Keratinocyte (primary cell): ENCODE results near the gene CDC14A. TPM values are rescaled to one million over a fixed set of nuclear protein-coding genes. Genes with fewer than 3 reads are reported as not detected.
A peak's percentile ranks its signal among the peaks of the same experiment; 100 is the strongest.

ENCODE experiments used
- DNase-seq: peaks from one replicate; pipeline ENCODE4 v3.0.0-alpha.2; 2011; ENCODE audit warnings: low read depth, missing footprints, low spot score
- FAIRE-seq: peaks from 2 replicates; lab custom pipeline; 2011; peaks lifted over from hg19 to GRCh38; lab: Jason Lieb, UNC
- H2AFZ ChIP-seq: 2 replicates; pipeline ENCODE4 v1.6.0; 2012; ENCODE audit warnings: low read length, control low read depth, inconsistent platforms; ENCODE audit not compliant: control insufficient read depth
- H3K27ac ChIP-seq: 2 replicates; pipeline ENCODE4 v1.5.1; 2011; ENCODE audit warnings: low read length; ENCODE audit not compliant: control insufficient read depth, insufficient read depth
- H3K27me3 ChIP-seq: 3 replicates; pipeline ENCODE4 v1.6.0; 2011; ENCODE audit warnings: low read length; ENCODE audit not compliant: control insufficient read depth, insufficient read depth; ENCODE audit errors: extremely low read depth
- H3K36me3 ChIP-seq, 2 experiments: 2 replicates in 1 of 2; 3 replicates in 1 of 2; pipeline ENCODE4 v1.5.1; 2011; ENCODE audit warnings: low read length in 2 of 2, mild to moderate bottlenecking in 1 of 2; ENCODE audit not compliant: control insufficient read depth in 2 of 2, insufficient read depth in 2 of 2; ENCODE audit errors: extremely low read depth in 1 of 2
- H3K4me1 ChIP-seq: 3 replicates; pipeline ENCODE4 v1.5.1; 2011; ENCODE audit warnings: low read length; ENCODE audit not compliant: control insufficient read depth, insufficient read depth; ENCODE audit errors: extremely low read depth
- H3K4me2 ChIP-seq: 3 replicates; pipeline ENCODE4 v1.6.0; 2011; ENCODE audit warnings: low read depth, low read length; ENCODE audit not compliant: control insufficient read depth, insufficient read depth; ENCODE audit errors: extremely low read depth
- H3K4me3 ChIP-seq, 3 experiments: fragments of 200-600 bp in 1 of 3; sonication (generic) in 1 of 3; 2 replicates in 2 of 3; 3 replicates in 1 of 3; pipeline ENCODE4 v1.5.1; 2011 to 2016; ENCODE audit warnings: low read length in 3 of 3, mild to moderate bottlenecking in 3 of 3, control low read depth in 2 of 3, inconsistent platforms in 1 of 3, low read depth in 1 of 3, mixed read lengths in 1 of 3, mixed run types in 1 of 3, moderate library complexity in 1 of 3; ENCODE audit not compliant: control insufficient read depth in 2 of 3, insufficient read depth in 2 of 3; ENCODE audit errors: extremely low read depth in 1 of 3
- H3K79me2 ChIP-seq: 2 replicates; pipeline ENCODE4 v1.6.0; 2012; ENCODE audit warnings: low read length; ENCODE audit not compliant: control insufficient read depth, insufficient read depth
- H3K9ac ChIP-seq: 3 replicates; pipeline ENCODE4 v1.6.0; 2011; ENCODE audit warnings: low read length; ENCODE audit not compliant: control insufficient read depth, insufficient read depth; ENCODE audit errors: extremely low read depth
- H3K9me1 ChIP-seq: 3 replicates; pipeline ENCODE4 v1.6.0; 2011; ENCODE audit warnings: low read length; ENCODE audit not compliant: control insufficient read depth, insufficient read depth; ENCODE audit errors: extremely low read depth
- H3K9me3 ChIP-seq: 2 replicates; pipeline ENCODE4 v1.5.1; 2012; ENCODE audit warnings: low read depth, low read length; ENCODE audit not compliant: control insufficient read depth
- H4K20me1 ChIP-seq: 3 replicates; pipeline ENCODE4 v1.6.0; 2011; ENCODE audit warnings: low read length; ENCODE audit not compliant: control insufficient read depth, insufficient read depth; ENCODE audit errors: extremely low read depth
- EZH2 ChIP-seq: IDR thresholded peaks from one replicate; pipeline ENCODE4 v1.6.1; 2012; ENCODE audit warnings: inconsistent platforms, mild to moderate bottlenecking, low read length, moderate library complexity
- dilution Hi-C: fragments of 300-500 bp; cut with MboI; formaldehyde crosslinking; loops from one replicate; pipeline ENCODE4 v1.7.0; 2020; ENCODE audit warnings: low sequenced_read_pairs; ENCODE audit not compliant: extremely low pct_ligation_motif_present
- polyA plus RNA-seq, 5 experiments: library from polyadenylated mRNA; depleted of rRNA in 3 of 5; stranded (reverse) in 3 of 5; stranded (forward) in 1 of 5; unstranded in 1 of 5; fragments of >200 nt; gene quantifications; 1 replicate in 1 of 5; 2 replicates in 3 of 5; 3 replicates in 1 of 5; pipeline versions ENCODE4 v1.2.1 to v1.2.3, GENCODE V29; 2011 to 2012; ENCODE audit warnings: missing spikeins in 2 of 5, low read depth in 1 of 5, low replicate concordance in 1 of 5
- TF ChIP-seq, protein P1 (sequence below), 3 experiments: IDR thresholded peaks in 1 of 3; conservative IDR thresholded peaks in 1 of 3; optimal IDR thresholded peaks in 1 of 3; 2 replicates in 2 of 3; 3 replicates in 1 of 3; pipeline versions ENCODE3 to v1.5.1; 2011; ENCODE audit warnings: low read length in 3 of 3, mild to moderate bottlenecking in 3 of 3, moderate library complexity in 2 of 3, control low read depth in 1 of 3, inconsistent platforms in 1 of 3; ENCODE audit not compliant: insufficient read depth in 2 of 3; ENCODE audit errors: extremely low read depth in 1 of 3

CDC14A gene
- polyA plus RNA-seq, 1 donor (not counting 4 experiments of a cell fraction or from before 2014, with no cell fraction given): 2.2 TPM

DNA sequence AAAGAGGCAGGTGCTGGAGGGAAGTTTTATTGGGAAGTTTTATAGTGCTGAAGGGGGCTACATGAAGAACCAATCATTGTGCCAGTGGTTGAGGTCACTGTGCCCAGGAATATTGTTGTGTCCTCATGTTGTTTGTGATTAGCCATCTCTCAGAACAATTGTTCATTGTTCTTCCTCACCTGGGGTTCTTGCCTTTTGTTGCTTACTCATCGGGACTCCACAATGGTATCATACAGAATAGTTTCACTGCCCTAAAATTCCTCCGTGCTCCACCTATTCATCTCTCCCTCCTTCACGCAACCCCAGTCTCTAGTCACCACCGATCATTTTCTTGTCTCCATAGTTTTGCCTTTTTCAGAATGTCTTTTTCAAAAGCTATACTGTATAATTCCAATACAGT, 38.9 kb upstream of the CDC14A start:
- Histone ChIP-seq H3K27ac (peak overlapping the region; percentile 18), H3K9me1 (no peaks in the 10 kb centered on the region), H3K79me2 (no peaks in the 10 kb centered on the region), H3K9me3 (no peaks in the 10 kb centered on the region), H3K36me3 (no peaks in the 10 kb centered on the region), H3K27me3 (no peaks in the 10 kb centered on the region), H3K4me3 (no peak overlapping the region), H3K9ac (no peak overlapping the region), H2AFZ (no peak overlapping the region), H4K20me1 (no peaks in the 10 kb centered on the region), H3K4me1 (no peaks in the 10 kb centered on the region), H3K4me2 (no peak overlapping the region)
- peak; percentile 13 for FAIRE-seq
- dilution Hi-C loops: no loop called here
- DNase-seq: no peak
- TF ChIP-seq EZH2: no peak
- TF ChIP-seq, protein P1, sequence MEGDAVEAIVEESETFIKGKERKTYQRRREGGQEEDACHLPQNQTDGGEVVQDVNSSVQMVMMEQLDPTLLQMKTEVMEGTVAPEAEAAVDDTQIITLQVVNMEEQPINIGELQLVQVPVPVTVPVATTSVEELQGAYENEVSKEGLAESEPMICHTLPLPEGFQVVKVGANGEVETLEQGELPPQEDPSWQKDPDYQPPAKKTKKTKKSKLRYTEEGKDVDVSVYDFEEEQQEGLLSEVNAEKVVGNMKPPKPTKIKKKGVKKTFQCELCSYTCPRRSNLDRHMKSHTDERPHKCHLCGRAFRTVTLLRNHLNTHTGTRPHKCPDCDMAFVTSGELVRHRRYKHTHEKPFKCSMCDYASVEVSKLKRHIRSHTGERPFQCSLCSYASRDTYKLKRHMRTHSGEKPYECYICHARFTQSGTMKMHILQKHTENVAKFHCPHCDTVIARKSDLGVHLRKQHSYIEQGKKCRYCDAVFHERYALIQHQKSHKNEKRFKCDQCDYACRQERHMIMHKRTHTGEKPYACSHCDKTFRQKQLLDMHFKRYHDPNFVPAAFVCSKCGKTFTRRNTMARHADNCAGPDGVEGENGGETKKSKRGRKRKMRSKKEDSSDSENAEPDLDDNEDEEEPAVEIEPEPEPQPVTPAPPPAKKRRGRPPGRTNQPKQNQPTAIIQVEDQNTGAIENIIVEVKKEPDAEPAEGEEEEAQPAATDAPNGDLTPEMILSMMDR (optimal IDR thresholded peaks at IDR 0.05 in 1 of 3, IDR thresholded peaks at IDR 0.05 in 1 of 3, conservative IDR thresholded peaks at IDR 0.05 in 1 of 3; ENCODE audit: extremely low read depth in 1 of 3, insufficient read depth in 2 of 3, low read length in 3 of 3): no peak

DNA sequence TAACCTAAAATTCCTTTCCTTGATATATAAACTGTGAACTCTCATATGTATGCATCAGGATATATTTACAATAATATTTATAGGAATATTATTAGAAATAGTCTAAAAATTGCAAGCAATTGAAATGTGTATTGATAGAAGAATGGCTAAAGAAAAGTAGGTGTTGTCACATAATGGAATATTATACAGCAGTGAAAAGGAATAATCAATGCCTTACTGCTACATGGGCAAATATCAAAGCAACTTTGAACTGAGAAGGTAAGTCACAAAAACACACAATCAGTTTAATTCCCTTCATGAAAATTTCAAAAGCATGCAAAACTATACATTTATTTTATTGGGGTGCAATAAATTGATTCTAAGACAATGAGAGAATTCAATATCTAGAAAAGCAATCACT, 35.7 kb upstream of the CDC14A start:
- no peaks in the 10 kb centered on the region for H3K9me3 ChIP-seq
- no peaks in the 10 kb centered on the region for H3K9me1 ChIP-seq
- no peaks in the 10 kb centered on the region for H3K79me2 ChIP-seq
- no peaks in the 10 kb centered on the region for H3K36me3 ChIP-seq
- H3K4me3 ChIP-seq: no peak overlapping the region
- FAIRE-seq: no peak
- no peak for TF ChIP-seq EZH2
- TF ChIP-seq, protein P1 (optimal IDR thresholded peaks at IDR 0.05 in 1 of 3, IDR thresholded peaks at IDR 0.05 in 1 of 3, conservative IDR thresholded peaks at IDR 0.05 in 1 of 3; ENCODE audit: extremely low read depth in 1 of 3, insufficient read depth in 2 of 3, low read length in 3 of 3): no peak
- no peak overlapping the region for H3K4me2 ChIP-seq
- H3K4me1 ChIP-seq: no peaks in the 10 kb centered on the region
- H3K27ac ChIP-seq: no peak overlapping the region
- H2AFZ ChIP-seq: no peak overlapping the region
- H3K27me3 ChIP-seq: no peaks in the 10 kb centered on the region
- no peaks in the 10 kb centered on the region for H4K20me1 ChIP-seq
- no peak for DNase-seq
- dilution Hi-C loops: no loop called here
- no peak overlapping the region for H3K9ac ChIP-seq
